NCI-H1092 (cell line): Measurements from ENCODE around the gene GRHL1.

Experiments used
- DNase-seq: peaks from one replicate; lab custom pipeline; 2025; lab: John Stamatoyannopoulos, UW

GRHL1 gene

DNA sequence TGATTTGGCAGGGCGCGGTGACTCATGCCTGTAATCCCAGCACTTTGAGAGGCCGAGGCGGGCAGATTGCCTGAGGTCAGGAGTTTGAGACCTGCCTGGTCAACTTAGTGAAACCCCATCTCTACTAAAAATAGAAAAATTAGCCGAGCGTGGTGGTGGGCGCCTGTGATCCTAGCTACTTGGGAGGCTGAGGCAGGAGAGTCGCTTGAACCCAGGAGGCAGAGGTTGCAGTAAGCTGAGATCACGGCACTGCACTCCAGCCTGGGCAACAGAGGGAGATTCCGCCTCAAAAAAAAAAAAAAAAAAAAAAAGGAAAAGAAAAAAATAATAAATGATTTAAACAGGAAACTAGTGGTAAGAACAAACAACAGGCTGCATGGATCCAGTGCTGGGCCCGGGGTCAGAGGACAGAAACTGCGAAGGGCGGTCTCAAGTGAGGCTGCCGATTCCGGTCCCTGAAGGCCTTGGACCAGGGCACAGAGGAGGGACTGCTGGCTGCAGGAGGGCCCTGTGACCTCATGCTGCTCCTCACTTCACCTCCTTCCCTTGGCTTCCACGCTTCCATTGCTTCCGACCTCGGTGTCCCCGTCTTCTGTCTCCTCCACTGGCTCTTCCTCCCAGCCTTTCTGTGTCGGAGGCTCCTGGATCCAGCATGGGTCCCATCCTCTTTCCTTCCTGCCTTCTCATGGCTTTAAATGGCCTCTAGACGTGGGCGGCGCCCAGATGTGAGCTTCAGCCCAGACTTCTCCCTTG, 2.1 kb upstream of the GRHL1 start:
- DNase-seq: no peak

DNA sequence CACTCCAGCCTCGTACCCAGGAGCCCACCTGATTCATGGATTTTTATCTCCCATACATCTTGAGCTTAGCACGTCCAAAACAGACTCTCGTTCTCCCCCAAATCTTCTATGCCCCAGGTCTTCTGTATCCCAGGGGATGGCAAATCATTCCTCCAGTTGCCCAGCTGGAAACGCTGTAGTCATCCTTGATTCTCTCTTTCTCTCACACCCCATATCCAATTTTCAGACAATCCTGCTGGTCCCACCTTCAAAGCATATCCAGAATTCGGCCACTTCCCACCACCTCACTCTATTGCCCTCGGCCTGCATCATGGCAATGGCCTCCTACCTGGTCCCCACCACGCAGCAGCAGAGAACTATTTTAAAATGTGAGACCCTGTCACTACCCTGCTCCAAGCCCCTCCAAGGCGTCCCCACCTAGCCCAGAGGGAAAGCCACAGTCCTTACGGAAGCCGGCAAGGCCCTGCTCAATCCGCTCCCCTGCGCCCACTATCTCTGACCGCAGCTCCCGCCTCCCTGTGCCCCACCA, 1.4 kb upstream of the GRHL1 start:
- no peak for DNase-seq

- no peak for DNase-seq
These were observed 797 bp upstream of the GRHL1 start for GRCh38 chr2:9950521-9951271.

DNA sequence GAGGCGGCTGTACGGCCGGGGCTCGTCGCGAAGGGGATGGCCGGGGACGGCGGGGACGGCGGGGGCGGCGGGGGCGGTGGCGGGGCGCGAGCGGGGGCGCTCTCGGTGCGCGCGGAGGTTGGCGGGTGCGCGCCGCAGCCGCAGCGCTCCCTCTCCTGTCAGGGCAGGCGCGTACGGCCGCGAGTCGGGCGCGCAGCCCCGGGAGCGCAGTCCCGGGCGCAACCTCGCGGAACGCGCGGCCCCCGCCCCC, 296 bp upstream of the GRHL1 start:
- DNase-seq: no peak

GRCh38 chr2:9952286-9952737, 819 bp downstream of the GRHL1 start:
- no peak for DNase-seq

DNA sequence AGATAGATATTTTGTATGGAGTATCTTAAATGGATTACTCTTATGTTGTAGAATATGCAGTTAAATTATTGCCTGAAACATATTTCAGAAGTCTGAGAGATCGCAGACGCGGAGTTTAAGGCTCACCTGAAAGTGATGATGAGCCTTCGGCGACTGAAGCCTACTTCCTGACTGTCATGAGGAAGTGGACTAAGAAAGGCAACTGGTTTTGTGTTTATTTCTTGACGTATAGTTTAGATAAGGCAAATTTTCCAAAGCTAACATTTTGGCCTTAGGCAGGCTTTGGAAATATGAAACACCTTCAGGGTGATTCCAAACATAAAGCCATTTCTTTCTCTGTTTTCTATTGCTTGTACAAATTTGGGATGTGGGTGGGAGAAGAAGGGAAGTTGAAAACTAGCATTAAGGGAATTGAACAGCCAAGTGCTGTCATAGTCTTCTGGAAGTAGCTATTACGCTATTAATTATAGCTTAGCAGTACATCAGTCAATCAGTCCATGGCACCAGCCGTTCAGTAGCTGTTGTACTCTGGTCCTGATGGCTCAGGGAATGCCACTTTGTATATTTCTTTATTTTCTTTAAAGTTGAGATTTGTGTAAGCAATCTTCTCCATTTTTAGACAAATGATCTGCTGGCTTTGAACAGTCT, 1.5 kb downstream of the GRHL1 start:
- no peak for DNase-seq

DNA sequence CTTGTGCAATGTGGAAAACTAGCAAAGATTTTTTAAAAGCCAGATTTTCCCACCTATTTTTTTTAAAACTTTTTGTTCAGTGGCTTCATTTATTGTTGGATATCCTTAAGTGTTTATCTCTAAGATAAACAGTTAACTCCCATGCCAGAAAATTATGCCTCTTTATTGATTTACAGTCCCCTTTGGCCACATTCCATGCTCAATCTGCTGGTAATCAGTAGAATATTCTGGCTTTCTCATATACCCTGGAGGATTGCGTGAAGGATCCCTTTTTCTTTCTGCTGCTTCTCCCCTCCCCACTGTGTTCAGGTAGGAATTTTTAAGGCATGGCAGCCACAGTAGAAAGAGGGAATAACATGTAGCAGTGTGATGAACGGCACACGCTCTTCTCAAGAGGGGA, 2.6 kb downstream of the GRHL1 start:
- no peak for DNase-seq

DNA sequence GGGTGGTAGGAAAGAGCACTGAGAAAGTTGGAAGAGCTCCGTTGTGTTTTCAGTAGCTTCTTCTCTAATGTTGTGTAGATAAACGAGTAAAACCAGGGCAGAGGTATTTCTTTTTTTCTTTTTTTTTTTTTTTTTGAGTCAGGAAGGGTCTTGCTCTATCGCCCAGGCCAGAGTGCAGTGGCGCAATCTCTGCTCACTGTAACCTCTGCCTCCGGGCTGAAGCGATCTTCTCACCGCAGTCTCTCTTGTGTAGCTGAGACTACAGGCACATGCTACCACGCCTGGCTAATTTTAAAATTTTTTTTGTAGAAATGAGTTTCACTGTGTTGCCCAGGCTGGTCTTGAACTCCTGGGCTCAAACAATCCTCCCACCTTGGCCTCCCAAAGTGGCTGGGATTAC, 6.6 kb downstream of the GRHL1 start:
- no peak for DNase-seq

DNA sequence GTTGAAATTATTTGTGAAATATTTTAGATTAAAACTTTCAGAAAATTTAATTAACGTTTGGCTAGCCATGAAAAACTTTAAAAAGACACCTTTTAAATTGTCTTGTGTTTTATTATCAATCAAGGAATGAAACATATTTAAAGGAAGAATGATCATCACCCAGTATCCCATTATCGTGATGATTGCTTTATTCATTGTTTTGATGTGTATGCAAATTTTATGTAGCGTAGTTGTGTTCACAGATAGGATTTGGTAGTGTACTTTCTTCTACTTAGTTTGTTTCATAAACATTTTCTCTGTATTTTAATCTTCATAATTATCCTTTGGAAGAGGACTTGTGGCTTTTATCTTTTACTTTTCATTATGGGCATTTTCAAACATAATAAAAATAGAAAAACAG, 7.8 kb downstream of the GRHL1 start:
- no peak for DNase-seq

- DNase-seq: no peak
These were observed 9.5 kb downstream of the GRHL1 start for GRCh38 chr2:9961013-9961412.

- DNase-seq: no peak
These were observed 13.0 kb downstream of the GRHL1 start for GRCh38 chr2:9964334-9964980.

GRCh38 chr2:9965119-9965822, 13.8 kb downstream of the GRHL1 start:
- DNase-seq: no peak

DNA sequence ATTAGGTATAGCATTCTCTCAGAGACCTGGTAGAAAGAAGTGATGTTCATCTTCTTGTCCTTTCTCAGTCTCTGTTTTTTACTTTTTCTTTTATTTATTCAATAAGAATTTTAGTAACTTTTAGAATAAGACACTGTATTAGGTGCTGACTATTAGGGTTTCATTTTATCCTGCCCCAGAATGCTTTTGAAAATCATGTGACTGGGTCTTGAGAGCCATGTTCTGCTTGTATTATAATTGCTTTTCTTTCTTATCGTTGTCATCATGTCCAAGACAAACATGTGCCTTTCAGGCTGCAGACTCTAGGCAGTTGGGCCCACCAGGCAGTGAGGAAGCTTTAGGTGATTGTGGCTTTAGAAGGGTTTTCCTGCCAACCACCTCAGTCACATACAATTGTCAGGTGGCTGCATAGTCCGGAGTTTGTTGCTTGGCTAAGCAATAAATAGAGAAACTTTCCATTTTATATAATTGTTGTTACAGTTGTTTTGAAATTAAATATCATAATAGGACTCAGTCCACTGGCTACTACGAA, 15.1 kb downstream of the GRHL1 start:
- DNase-seq: no peak

- DNase-seq: no peak
These were observed 15.7 kb downstream of the GRHL1 start for GRCh38 chr2:9967053-9967775.

DNA sequence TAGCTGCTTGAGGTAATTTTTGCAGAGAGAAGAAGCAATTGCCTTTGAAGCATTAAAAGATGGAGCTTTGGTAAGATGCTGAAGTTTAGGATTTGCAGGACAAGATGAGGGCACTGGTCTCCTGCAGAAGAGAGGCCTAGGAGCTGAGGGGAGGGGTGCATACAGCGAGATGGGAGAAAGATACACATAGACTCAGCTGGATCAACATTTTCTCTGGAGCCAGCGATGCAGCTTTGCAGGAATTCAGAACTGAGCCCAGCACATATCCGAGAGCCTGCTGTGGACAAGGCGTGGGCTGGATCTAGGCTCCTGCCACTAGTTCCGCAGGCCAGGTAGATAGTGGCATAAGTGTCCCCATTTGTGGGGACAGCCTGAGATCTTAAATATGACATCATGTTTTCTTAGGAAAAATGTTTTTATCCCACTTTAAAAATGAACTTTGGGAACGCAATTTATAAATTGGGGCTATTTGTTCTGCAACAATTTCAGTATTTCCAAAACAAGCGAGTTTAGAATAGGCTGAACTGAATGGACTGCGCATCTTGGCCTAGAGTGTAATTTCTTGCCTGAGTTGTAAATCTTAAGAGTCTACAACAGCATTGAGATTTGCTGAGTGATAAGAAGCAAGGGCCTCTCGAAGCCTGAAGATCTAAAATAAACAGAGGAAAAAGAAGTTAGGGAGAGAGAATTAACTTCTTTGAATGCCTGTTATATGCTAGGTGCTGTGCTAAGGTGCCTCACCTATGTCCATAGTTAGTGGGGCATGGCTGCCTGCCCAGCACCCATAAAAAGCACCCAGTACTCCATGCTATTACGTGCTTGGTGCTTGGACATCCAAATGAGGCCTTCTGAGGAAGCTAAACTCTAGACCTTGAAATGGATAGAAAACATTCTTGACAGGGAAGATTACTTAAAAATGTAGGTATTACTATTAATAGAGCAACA, 17.3 kb downstream of the GRHL1 start:
- DNase-seq: no peak

- DNase-seq: no peak
These were observed 18.9 kb downstream of the GRHL1 start for GRCh38 chr2:9970200-9971044.

DNA sequence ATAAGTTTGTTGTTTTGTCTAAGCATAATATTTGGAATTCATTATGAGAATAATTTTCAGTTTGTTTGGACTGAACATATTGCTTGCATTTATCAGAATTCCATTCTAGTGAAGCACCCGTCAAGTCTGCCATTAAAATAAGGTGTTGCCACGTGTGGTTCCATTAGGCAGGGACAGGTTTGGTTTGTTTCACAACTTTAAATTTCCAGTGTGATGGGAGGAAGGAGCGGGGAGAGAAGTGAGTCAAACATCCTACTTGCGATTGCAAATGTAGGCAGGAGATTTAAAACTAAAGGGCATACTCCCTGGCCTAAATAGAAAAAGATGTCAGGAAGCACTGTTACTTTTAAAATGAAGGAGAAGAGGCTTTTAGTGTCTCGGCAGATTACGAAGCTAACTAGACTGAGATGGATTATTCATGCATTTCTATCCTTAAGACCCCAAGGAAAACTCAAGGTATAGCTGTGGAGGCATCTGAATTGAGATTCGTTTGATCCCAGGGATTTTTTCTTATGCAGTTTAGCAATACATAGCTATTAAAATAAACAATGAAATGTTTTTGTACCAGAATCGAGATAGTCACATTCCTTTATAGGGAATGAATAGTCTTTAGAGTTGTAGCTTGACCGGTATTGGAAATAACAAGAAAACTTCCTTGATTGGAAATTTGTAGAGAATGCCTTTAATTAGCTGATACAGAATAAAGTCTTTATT, 19.8 kb downstream of the GRHL1 start:
- no peak for DNase-seq

- no peak for DNase-seq
These were observed 20.4 kb downstream of the GRHL1 start for GRCh38 chr2:9971890-9972289.
